SK-N-SH (cell line): ENCODE data around the gene MAD1L1. TPM values are rescaled to one million over a fixed set of nuclear protein-coding genes. Genes with fewer than 3 reads are reported as not detected.

Experiments used
- CTCF ChIA-PET: fragments of 300-600, 350-600 bp; formaldehyde crosslinking; extraction: SDS; loops from one replicate; lab custom pipeline; 2021; lab: Yijun Ruan, JAX
- POLR2A ChIA-PET: fragments of 350-600 bp; sonication (Branson Sonifier 250); formaldehyde crosslinking; extraction: SDS; loops from one replicate; lab custom pipeline; 2020; ENCODE audit warnings: antibody characterized with exemption, inconsistent platforms; lab: Yijun Ruan, JAX
- DNase-seq: peaks from one replicate; pipeline ENCODE4 v3.0.0; 2012
- H2AFZ ChIP-seq: fragments of 200-600 bp; sonication (generic); 2 replicates; pipeline ENCODE4 v1.8.1; 2016; ENCODE audit warnings: antibody characterized with exemption, mild to moderate bottlenecking, low read depth
- H3F3A ChIP-seq: fragments of 200-600 bp; sonication (generic); replicated peaks from 2 replicates; pipeline ENCODE3; 2016; ENCODE audit warnings: antibody characterized with exemption, mild to moderate bottlenecking; ENCODE audit not compliant: insufficient read depth
- H3K27ac ChIP-seq, 2 experiments: fragments of 200-500 bp in 1 of 2; fragments of 200-600 bp in 1 of 2; sonication (Bioruptor generic) in 1 of 2; sonication (generic), shearing (Covaris generic) in 1 of 2; 2 replicates each; pipeline versions ENCODE4 v1.5.1 to v1.6.1; 2014 to 2016; ENCODE audit warnings: low read depth in 2 of 2, inconsistent platforms in 1 of 2, low read length in 1 of 2, mild to moderate bottlenecking in 1 of 2, mixed read lengths in 1 of 2
- H3K27me3 ChIP-seq: fragments of 200-600 bp; sonication (generic), shearing (Covaris generic); 2 replicates; pipeline ENCODE4 v1.6.1; 2016; ENCODE audit warnings: mixed run types; ENCODE audit not compliant: insufficient read depth
- H3K36me3 ChIP-seq, 2 experiments: fragments of 200-500 bp in 1 of 2; fragments of 200-600 bp in 1 of 2; sonication (Bioruptor generic) in 1 of 2; sonication (generic) in 1 of 2; replicated peaks in 1 of 2; 2 replicates each; pipeline versions ENCODE3 to v1.5.1; 2014 to 2016; ENCODE audit warnings: low read length in 1 of 2, mild to moderate bottlenecking in 1 of 2; ENCODE audit not compliant: insufficient read depth in 2 of 2, control insufficient read depth in 1 of 2
- H3K4me1 ChIP-seq, 2 experiments: fragments of 200-500 bp in 1 of 2; fragments of 200-600 bp in 1 of 2; sonication (Bioruptor generic) in 1 of 2; sonication (generic), shearing (Covaris generic) in 1 of 2; 2 replicates each; pipeline versions ENCODE4 v1.5.1 to v1.6.1; 2014 to 2016; ENCODE audit warnings: low read depth in 1 of 2, low read length in 1 of 2, mixed run types in 1 of 2; ENCODE audit not compliant: insufficient read depth in 2 of 2, control insufficient read depth in 1 of 2
- H3K4me2 ChIP-seq: fragments of 200-600 bp; sonication (generic), shearing (Covaris generic); 2 replicates; pipeline ENCODE4 v1.6.1; 2017; ENCODE audit warnings: mixed run types
- H3K4me3 ChIP-seq, 2 experiments: fragments of 200-500 bp in 1 of 2; fragments of 200-600 bp in 1 of 2; sonication (Bioruptor generic) in 1 of 2; sonication (generic), shearing (Covaris generic) in 1 of 2; 2 replicates each; pipeline versions ENCODE4 v1.5.1 to v1.8.1; 2014 to 2016; ENCODE audit warnings: low read depth in 2 of 2, inconsistent platforms in 1 of 2, low read length in 1 of 2, mild to moderate bottlenecking in 1 of 2, mixed read lengths in 1 of 2, moderate library complexity in 1 of 2
- H3K79me2 ChIP-seq: fragments of 200-600 bp; sonication (generic); 2 replicates; pipeline ENCODE4 v1.8.1; 2017; ENCODE audit warnings: mild to moderate bottlenecking; ENCODE audit not compliant: insufficient read depth
- H3K9ac ChIP-seq: fragments of 200-600 bp; sonication (generic); 2 replicates; pipeline ENCODE4 v1.6.1; 2017; ENCODE audit warnings: mixed run types
- H3K9me2 ChIP-seq: fragments of 200-600 bp; sonication (generic); 2 replicates; pipeline ENCODE4 v1.6.1; 2017; ENCODE audit warnings: mixed run types
- H3K9me3 ChIP-seq: fragments of 200-600 bp; sonication (generic); 2 replicates; pipeline ENCODE4 v1.6.1; 2017; ENCODE audit warnings: mixed run types, mild to moderate bottlenecking, moderate library complexity
- H4K20me1 ChIP-seq: fragments of 200-600 bp; sonication (generic); 2 replicates; pipeline ENCODE4 v1.6.1; 2017; ENCODE audit warnings: mild to moderate bottlenecking, mixed run types; ENCODE audit not compliant: insufficient read depth
- EP300 ChIP-seq, 2 experiments: IDR thresholded peaks; 2 replicates each; pipeline versions ENCODE4 v1.4.0 to v1.6.1; 2012; ENCODE audit warnings: borderline replicate concordance in 1 of 2, low read depth in 1 of 2, low read length in 1 of 2
- EZH2phosphoT487 ChIP-seq: fragments of 200-600 bp; sonication (generic); IDR thresholded peaks from 2 replicates; pipeline ENCODE4 v1.6.1; 2017; ENCODE audit warnings: low read depth, mixed run types, mild to moderate bottlenecking, antibody characterized with exemption, moderate library complexity, borderline replicate concordance
- FOXJ3 ChIP-seq: sonication (generic); formaldehyde crosslinking; IDR thresholded peaks from 2 replicates; pipeline ENCODE4 v1.5.1; 2020; ENCODE audit warnings: mild to moderate bottlenecking, missing genetic modification reagents
- GATA2 ChIP-seq: sonication (generic); formaldehyde crosslinking; IDR thresholded peaks from 2 replicates; pipeline ENCODE4 v1.5.0; 2020; ENCODE audit warnings: mild to moderate bottlenecking, missing genetic modification reagents
- MEF2A ChIP-seq: IDR thresholded peaks from 2 replicates; pipeline ENCODE4 v1.4.0; 2012; ENCODE audit warnings: low read depth, borderline replicate concordance
- RAD21 ChIP-seq: IDR thresholded peaks from 2 replicates; pipeline ENCODE4 v1.6.1; 2012; ENCODE audit warnings: mild to moderate bottlenecking, low read length
- RXRA ChIP-seq: IDR thresholded peaks from 2 replicates; pipeline ENCODE4 v1.4.0; 2012; ENCODE audit warnings: low read depth, mild to moderate bottlenecking, borderline replicate concordance
- TCF12 ChIP-seq: IDR thresholded peaks from 2 replicates; pipeline ENCODE4 v1.4.0; 2012
- TEAD4 ChIP-seq: IDR thresholded peaks from 2 replicates; pipeline ENCODE4 v1.4.0; 2012; ENCODE audit warnings: mild to moderate bottlenecking, borderline replicate concordance; ENCODE audit not compliant: insufficient read depth
- WGBS: methylation state at CpG from one replicate; pipeline ENCODE4 v1.1.6; 2017; ENCODE audit warnings: low lambda C conversion rate; 5-methylcytosine and 5-hydroxymethylcytosine counted together
- polyA plus RNA-seq, 3 experiments: library from polyadenylated mRNA; depleted of rRNA; stranded (reverse); fragments of >200 nt; gene quantifications; 2 replicates each; pipeline ENCODE4 v1.2.3, GENCODE V29; 2012
- TF ChIP-seq, protein P1 (sequence below): fragments of 150-350 bp; IDR thresholded peaks from 2 replicates; pipeline ENCODE4 v1.6.1; 2017; ENCODE audit warnings: antibody characterized with exemption, low read length, low read depth, borderline replicate concordance
- TF ChIP-seq, protein P2 (sequence below): IDR thresholded peaks from 2 replicates; pipeline ENCODE4 v1.4.0; 2012; ENCODE audit warnings: low read depth
- TF ChIP-seq, protein P3 (sequence below): IDR thresholded peaks from 2 replicates; pipeline ENCODE4 v1.4.0; 2012; ENCODE audit warnings: low read depth, borderline replicate concordance
- TF ChIP-seq, protein P4 (sequence below): fragments of 200-600 bp; sonication (generic); IDR thresholded peaks from 2 replicates; pipeline ENCODE4 v1.6.1; 2017; ENCODE audit warnings: antibody characterized with exemption, mild to moderate bottlenecking, moderate library complexity

The MAD1L1 gene
- polyA plus RNA-seq, 1 of the 3 experiments (the other 2 are of a cell fraction) = 46.2 TPM

DNA sequence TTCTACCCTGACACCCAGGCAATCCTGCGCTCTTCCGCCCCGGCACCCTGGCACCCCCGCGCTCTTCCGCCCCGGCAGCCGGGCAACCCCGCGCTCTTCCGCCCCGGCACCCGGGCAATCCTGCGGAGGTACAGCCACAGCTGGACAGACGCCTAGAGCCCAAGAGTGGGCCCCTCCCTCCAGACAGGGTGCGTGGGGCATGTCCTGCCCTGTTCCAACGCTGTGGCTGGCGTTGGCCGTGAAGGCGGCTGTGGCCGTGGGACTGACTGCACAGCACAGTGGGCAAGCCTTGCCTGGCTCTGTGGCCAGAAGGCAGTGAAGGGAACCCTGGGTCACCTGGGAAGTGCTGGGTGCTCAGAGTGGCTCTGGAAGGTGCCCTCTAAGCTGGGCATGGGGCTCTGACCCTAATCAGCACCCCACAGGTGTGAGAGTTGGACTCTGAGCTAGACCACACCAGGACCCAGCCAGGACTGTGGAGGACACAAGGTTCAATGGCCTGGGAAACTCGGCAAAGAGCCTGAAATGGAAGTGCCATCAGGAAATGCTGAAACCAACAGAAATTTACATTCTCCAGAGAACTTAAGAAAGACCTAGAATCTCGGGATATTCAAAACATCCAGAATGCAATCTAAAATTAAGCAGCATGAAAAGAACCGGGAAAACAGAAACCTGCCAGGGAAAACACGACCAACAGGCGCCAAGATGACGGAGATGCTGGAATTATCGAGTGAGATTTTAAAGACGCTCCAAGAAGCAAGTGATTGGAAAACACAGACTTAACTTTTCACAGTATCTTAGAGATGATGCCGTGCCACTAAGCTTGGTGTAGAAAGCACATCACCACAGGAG, 309.1 kb downstream of the MAD1L1 start:
- Histone ChIP-seq H3K4me2 (no peak overlapping the region), H3K9me3 (no peaks in the 10 kb centered on the region), H3K36me3 (peaks cover 0 to 2% of the 10 kb centered on the region in 2 experiments), H3K4me1 (peaks cover 0 to 43% of the 10 kb centered on the region in 2 experiments; a peak in 1 of 4 replicates), H3K9me2 (no peaks in the 10 kb centered on the region), H3K79me2 (peaks cover 8% of the 10 kb centered on the region), H2AFZ (no peak overlapping the region), H3K4me3 (no peak overlapping the region), H3K9ac (no peak overlapping the region), H3F3A (no peaks in the 10 kb centered on the region), H4K20me1 (peaks cover 3% of the 10 kb centered on the region; the same call in 1 of the 2 replicates), H3K27ac (no peak overlapping the region), H3K27me3 (no peaks in the 10 kb centered on the region)
- CTCF ChIA-PET = interaction anchor here (0.9 to 1.7 kb wide), 4 partner anchors 14 to 286 kb away, joined by 3 to 5 read pairs (median 4); no protein-coding TSS in a partner anchor
- WGBS = 96% methylated on average over 30 of the region's 30 CpGs
- POLR2A ChIA-PET = no interaction called here
- TF ChIP-seq RXRA (no peak), RAD21 (no peak), EP300 (IDR thresholded peaks at IDR 0.05; ENCODE audit: borderline replicate concordance in 1 of 2, low read depth in 1 of 2, low read length in 1 of 2) (no peak), TEAD4 (no peak), MEF2A (no peak)
- TF ChIP-seq, protein P1, sequence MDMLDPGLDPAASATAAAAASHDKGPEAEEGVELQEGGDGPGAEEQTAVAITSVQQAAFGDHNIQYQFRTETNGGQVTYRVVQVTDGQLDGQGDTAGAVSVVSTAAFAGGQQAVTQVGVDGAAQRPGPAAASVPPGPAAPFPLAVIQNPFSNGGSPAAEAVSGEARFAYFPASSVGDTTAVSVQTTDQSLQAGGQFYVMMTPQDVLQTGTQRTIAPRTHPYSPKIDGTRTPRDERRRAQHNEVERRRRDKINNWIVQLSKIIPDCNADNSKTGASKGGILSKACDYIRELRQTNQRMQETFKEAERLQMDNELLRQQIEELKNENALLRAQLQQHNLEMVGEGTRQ = no peak
- TF ChIP-seq, protein P2, sequence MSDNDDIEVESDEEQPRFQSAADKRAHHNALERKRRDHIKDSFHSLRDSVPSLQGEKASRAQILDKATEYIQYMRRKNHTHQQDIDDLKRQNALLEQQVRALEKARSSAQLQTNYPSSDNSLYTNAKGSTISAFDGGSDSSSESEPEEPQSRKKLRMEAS = no peak
- no peak for DNase-seq

DNA sequence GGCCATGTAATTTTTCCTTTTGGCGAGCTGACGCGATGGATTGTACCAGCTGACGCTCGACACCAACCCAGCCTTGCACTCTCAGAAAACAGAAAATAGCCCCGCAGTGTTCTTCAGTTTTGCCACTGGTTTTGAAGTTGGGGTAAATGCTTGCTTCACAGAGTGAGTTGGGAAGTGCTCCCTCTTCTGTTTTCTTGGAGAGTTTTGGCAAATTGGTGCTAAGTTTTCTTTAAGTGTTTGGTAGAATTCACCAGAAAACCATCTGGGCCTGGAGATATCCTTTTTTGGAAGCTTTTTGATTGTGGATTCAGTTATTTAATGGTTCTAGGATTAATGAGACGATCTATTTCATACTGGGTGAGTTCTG, 309.9 kb downstream of the MAD1L1 start:
- no peak overlapping the region for H3K4me3 ChIP-seq
- no peak overlapping the region for H2AFZ ChIP-seq
- H3K9ac ChIP-seq = no peak overlapping the region
- CTCF ChIA-PET = interaction anchor here (0.9 to 1.8 kb wide), 10 partner anchors 13 to 287 kb away, joined by 3 to 9 read pairs (median 5); no protein-coding TSS in a partner anchor
- H3K27me3 ChIP-seq = no peaks in the 10 kb centered on the region
- H3K4me2 ChIP-seq = no peak overlapping the region
- H3K4me1 ChIP-seq = peaks cover 0 to 36% of the 10 kb centered on the region in 2 experiments; a peak in 1 of 4 replicates
- no peaks in the 10 kb centered on the region for H3K9me2 ChIP-seq
- WGBS = 96% methylated on average over 7 of the region's 7 CpGs
- TF ChIP-seq FOXJ3 (CRISPR knock-in tag) (no peak), GATA2 (CRISPR knock-in tag) (no peak), MEF2A (no peak), EZH2phosphoT487 (no peak), TCF12 (no peak)
- TF ChIP-seq, protein P3, sequence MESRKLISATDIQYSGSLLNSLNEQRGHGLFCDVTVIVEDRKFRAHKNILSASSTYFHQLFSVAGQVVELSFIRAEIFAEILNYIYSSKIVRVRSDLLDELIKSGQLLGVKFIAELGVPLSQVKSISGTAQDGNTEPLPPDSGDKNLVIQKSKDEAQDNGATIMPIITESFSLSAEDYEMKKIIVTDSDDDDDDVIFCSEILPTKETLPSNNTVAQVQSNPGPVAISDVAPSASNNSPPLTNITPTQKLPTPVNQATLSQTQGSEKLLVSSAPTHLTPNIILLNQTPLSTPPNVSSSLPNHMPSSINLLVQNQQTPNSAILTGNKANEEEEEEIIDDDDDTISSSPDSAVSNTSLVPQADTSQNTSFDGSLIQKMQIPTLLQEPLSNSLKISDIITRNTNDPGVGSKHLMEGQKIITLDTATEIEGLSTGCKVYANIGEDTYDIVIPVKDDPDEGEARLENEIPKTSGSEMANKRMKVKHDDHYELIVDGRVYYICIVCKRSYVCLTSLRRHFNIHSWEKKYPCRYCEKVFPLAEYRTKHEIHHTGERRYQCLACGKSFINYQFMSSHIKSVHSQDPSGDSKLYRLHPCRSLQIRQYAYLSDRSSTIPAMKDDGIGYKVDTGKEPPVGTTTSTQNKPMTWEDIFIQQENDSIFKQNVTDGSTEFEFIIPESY = no peak
- TF ChIP-seq, protein P4, sequence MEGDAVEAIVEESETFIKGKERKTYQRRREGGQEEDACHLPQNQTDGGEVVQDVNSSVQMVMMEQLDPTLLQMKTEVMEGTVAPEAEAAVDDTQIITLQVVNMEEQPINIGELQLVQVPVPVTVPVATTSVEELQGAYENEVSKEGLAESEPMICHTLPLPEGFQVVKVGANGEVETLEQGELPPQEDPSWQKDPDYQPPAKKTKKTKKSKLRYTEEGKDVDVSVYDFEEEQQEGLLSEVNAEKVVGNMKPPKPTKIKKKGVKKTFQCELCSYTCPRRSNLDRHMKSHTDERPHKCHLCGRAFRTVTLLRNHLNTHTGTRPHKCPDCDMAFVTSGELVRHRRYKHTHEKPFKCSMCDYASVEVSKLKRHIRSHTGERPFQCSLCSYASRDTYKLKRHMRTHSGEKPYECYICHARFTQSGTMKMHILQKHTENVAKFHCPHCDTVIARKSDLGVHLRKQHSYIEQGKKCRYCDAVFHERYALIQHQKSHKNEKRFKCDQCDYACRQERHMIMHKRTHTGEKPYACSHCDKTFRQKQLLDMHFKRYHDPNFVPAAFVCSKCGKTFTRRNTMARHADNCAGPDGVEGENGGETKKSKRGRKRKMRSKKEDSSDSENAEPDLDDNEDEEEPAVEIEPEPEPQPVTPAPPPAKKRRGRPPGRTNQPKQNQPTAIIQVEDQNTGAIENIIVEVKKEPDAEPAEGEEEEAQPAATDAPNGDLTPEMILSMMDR = 0 out of 2 replicates have a peak, but pooled peaks have one; percentile 16
- POLR2A ChIA-PET = no interaction called here
- peaks cover 3% of the 10 kb centered on the region; the same call in 1 of the 2 replicates for H4K20me1 ChIP-seq
- no peak for DNase-seq
- H3K27ac ChIP-seq = peak overlapping the region in 1 of 2 experiments; percentile 87; a peak in 1 of 4 replicates
- H3K9me3 ChIP-seq = no peaks in the 10 kb centered on the region
- H3K79me2 ChIP-seq = peaks cover 8% of the 10 kb centered on the region
- peaks cover 0 to 2% of the 10 kb centered on the region in 2 experiments for H3K36me3 ChIP-seq
- no peaks in the 10 kb centered on the region for H3F3A ChIP-seq
